GM12878 (cell line): ENCODE data around the gene FER1L5.

ENCODE experiments used
- BCL11A ChIP-seq: IDR thresholded peaks from 2 replicates; pipeline ENCODE4 v1.6.1; 2011; ENCODE audit warnings: low read depth, low read length
- CBX3 ChIP-seq: fragments of 200-600 bp; sonication (generic); IDR thresholded peaks from 2 replicates; pipeline ENCODE4 v1.6.1; 2016; ENCODE audit warnings: low read depth, borderline replicate concordance
- CHD4 ChIP-seq: fragments of 200-600 bp; sonication (generic); IDR thresholded peaks from 2 replicates; pipeline ENCODE4 v1.6.1; 2016; ENCODE audit warnings: mild to moderate bottlenecking
- EP300 ChIP-seq, 2 experiments: fragments of 150-350 bp in 1 of 2; IDR thresholded peaks; 2 replicates each; pipeline ENCODE4 v1.6.1; 2011 to 2012; ENCODE audit warnings: low read depth in 2 of 2, low read length in 2 of 2, borderline replicate concordance in 1 of 2, improper control_type of control experiment in 1 of 2, inconsistent platforms in 1 of 2; ENCODE audit not compliant: control insufficient read depth in 1 of 2
- POLR2A ChIP-seq: IDR thresholded peaks from 2 replicates; pipeline ENCODE4 v1.6.1; 2011; ENCODE audit warnings: low read depth, mild to moderate bottlenecking, low read length
- POLR2AphosphoS5 ChIP-seq: IDR thresholded peaks from 2 replicates; pipeline ENCODE4 v1.6.1; 2011; ENCODE audit warnings: mild to moderate bottlenecking, low read length, inconsistent platforms
- SIN3A ChIP-seq: IDR thresholded peaks from 2 replicates; pipeline ENCODE4 v1.6.1; 2012; ENCODE audit warnings: low read depth, low read length, improper control_type of control experiment
- SIX5 ChIP-seq: IDR thresholded peaks from 2 replicates; pipeline ENCODE4 v1.6.1; 2011; ENCODE audit warnings: mild to moderate bottlenecking, low read depth, low read length, moderate library complexity; ENCODE audit not compliant: severe bottlenecking
- TF ChIP-seq, protein P1 (sequence below): IDR thresholded peaks from 2 replicates; pipeline ENCODE4 v1.6.1; 2012; ENCODE audit warnings: low read depth, low read length, improper control_type of control experiment
- TF ChIP-seq, protein P2 (sequence below): fragments of 450-650 bp; formaldehyde crosslinking; IDR thresholded peaks from 2 replicates; pipeline ENCODE4 v1.5.0; 2022; ENCODE audit warnings: mild to moderate bottlenecking, missing genetic modification characterization
- TF ChIP-seq, protein P3 (sequence below), 3 experiments: IDR thresholded peaks in 2 of 3; conservative IDR thresholded peaks in 1 of 3; 2 replicates each; pipeline ENCODE4 v1.5.1; 2011; ENCODE audit warnings: low read depth in 3 of 3, low read length in 3 of 3, mild to moderate bottlenecking in 3 of 3, control low read depth in 2 of 3, moderate library complexity in 2 of 3, inconsistent platforms in 1 of 3, mixed read lengths in 1 of 3; ENCODE audit not compliant: control insufficient read depth in 2 of 3, insufficient read depth in 1 of 3; ENCODE audit errors: extremely low read depth in 1 of 3

DNA sequence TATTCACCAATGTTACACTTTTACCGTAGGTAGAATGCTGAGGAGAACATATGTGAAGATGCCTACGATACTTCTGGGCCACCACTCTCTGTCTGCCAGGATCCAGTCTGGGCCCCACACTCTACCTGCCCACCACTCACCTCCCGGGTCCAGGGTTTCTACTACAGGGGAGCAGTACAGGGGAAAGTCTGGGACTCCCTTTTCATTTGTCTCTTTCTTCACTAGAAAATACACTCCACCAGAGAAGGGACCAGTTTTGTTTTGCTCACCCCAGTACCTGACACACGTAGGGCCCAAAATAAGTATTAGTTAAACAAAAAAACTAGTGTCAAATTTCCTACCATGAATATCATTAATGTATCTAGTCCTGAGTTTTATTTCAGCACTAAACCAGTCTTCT is 25.6 kb upstream of the FER1L5 start:
- TF ChIP-seq, protein P1, sequence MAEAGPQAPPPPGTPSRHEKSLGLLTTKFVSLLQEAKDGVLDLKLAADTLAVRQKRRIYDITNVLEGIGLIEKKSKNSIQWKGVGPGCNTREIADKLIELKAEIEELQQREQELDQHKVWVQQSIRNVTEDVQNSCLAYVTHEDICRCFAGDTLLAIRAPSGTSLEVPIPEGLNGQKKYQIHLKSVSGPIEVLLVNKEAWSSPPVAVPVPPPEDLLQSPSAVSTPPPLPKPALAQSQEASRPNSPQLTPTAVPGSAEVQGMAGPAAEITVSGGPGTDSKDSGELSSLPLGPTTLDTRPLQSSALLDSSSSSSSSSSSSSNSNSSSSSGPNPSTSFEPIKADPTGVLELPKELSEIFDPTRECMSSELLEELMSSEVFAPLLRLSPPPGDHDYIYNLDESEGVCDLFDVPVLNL = no peak
- TF ChIP-seq CHD4 (no peak), CBX3 (no peak), SIX5 (no peak), BCL11A (no peak), POLR2A (no peak), POLR2AphosphoS5 (no peak), SIN3A (no peak), EP300 (IDR thresholded peaks at IDR 0.05; ENCODE audit: borderline replicate concordance in 1 of 2, control insufficient read depth in 1 of 2, low read depth in 2 of 2, low read length in 2 of 2) (no peak)
- TF ChIP-seq, protein P2, sequence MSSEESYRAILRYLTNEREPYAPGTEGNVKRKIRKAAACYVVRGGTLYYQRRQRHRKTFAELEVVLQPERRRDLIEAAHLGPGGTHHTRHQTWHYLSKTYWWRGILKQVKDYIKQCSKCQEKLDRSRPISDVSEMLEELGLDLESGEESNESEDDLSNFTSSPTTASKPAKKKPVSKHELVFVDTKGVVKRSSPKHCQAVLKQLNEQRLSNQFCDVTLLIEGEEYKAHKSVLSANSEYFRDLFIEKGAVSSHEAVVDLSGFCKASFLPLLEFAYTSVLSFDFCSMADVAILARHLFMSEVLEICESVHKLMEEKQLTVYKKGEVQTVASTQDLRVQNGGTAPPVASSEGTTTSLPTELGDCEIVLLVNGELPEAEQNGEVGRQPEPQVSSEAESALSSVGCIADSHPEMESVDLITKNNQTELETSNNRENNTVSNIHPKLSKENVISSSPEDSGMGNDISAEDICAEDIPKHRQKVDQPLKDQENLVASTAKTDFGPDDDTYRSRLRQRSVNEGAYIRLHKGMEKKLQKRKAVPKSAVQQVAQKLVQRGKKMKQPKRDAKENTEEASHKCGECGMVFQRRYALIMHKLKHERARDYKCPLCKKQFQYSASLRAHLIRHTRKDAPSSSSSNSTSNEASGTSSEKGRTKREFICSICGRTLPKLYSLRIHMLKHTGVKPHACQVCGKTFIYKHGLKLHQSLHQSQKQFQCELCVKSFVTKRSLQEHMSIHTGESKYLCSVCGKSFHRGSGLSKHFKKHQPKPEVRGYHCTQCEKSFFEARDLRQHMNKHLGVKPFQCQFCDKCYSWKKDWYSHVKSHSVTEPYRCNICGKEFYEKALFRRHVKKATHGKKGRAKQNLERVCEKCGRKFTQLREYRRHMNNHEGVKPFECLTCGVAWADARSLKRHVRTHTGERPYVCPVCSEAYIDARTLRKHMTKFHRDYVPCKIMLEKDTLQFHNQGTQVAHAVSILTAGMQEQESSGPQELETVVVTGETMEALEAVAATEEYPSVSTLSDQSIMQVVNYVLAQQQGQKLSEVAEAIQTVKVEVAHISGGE (CRISPR knock-in tag) = no peak
- TF ChIP-seq, protein P3, sequence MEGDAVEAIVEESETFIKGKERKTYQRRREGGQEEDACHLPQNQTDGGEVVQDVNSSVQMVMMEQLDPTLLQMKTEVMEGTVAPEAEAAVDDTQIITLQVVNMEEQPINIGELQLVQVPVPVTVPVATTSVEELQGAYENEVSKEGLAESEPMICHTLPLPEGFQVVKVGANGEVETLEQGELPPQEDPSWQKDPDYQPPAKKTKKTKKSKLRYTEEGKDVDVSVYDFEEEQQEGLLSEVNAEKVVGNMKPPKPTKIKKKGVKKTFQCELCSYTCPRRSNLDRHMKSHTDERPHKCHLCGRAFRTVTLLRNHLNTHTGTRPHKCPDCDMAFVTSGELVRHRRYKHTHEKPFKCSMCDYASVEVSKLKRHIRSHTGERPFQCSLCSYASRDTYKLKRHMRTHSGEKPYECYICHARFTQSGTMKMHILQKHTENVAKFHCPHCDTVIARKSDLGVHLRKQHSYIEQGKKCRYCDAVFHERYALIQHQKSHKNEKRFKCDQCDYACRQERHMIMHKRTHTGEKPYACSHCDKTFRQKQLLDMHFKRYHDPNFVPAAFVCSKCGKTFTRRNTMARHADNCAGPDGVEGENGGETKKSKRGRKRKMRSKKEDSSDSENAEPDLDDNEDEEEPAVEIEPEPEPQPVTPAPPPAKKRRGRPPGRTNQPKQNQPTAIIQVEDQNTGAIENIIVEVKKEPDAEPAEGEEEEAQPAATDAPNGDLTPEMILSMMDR (IDR thresholded peaks at IDR 0.05 in 2 of 3, conservative IDR thresholded peaks at IDR 0.05 in 1 of 3; ENCODE audit: control insufficient read depth in 2 of 3, extremely low read depth in 1 of 3, insufficient read depth in 1 of 3, low read depth in 3 of 3, low read length in 3 of 3) = no peak
